Measurements from ENCODE around the gene THSD4.
"Not testable (repeated sequence)": the region's sequence is repeated elsewhere in the genome, so short reads cannot be mapped to it uniquely, and the experiment has no call there.

The THSD4 gene

DNA sequence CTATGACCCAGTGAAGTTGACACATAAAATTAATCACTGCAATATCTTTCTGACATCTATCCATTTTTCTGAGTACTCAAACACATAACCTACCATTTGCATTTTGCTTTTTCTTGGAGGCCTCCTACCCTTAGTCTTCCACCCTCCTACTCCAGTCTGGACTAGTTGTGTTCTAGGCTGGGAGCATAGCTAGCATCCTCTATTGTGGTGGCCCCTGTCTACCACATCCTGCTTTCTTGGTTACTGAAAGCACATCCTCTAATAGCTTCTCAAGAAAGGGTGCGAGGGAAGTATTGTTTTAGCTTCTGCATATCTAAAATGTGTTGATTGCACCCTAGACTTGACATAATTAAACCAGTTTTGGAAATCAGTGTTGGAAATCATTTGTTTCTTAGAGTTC is 176.5 kb downstream of the THSD4 start:
- DNase-seq (ENCODE audit: low read depth, low spot score) = no peak

DNA sequence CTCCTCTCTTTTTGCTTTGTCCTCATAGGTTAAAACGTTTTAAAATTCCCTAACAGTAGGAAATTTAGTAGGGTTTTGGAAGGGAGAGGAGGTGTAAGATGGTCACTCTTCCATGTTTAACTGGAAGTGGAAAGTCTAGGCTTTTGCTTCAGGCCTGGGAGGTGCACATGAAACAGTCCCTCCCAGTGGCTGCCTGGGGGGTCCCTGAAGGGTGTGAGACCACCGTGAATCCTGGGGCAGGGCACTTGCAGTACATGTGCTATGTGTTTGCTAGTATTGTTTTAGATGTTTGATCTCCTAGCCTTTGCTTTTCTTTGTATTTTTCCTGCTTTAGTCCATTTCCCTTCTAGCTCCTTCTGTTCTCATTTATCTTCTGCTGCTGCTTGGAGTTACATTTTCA is 178.5 kb downstream of the THSD4 start:
- DNase-seq (ENCODE audit: low read depth, low spot score) = no peak

DNA sequence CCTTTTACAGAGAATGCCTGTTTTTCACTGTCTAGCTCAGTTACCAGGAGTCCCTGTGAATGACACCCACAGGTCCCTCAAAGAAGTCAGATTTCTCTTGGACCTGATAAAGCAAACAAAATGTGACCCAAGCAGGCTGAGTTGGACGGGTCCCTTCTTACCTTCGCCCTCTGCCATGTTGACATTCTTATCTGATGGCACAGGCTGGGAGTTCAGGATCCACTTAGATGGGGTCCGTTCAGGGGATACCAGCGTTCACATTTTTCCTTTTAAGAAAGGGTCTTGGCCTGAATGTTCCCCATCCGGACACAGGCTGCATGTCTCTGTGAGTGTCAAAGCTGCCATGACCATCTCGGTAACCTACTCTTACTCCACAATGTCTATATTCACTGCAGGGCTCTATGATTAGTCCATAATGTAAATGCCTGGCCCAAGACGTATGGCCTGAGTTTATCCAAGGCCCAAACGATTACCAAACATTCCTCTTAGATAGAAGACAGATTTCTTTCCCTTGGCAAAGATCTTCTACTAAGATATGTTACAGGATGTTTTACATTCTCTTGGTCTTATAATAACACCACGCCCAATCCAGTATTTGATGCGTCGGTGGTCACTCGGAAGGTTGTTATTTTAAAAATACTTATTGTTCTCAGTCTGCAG is 179.1 kb downstream of the THSD4 start:
- no peak for DNase-seq (ENCODE audit: low read depth, low spot score)

DNA sequence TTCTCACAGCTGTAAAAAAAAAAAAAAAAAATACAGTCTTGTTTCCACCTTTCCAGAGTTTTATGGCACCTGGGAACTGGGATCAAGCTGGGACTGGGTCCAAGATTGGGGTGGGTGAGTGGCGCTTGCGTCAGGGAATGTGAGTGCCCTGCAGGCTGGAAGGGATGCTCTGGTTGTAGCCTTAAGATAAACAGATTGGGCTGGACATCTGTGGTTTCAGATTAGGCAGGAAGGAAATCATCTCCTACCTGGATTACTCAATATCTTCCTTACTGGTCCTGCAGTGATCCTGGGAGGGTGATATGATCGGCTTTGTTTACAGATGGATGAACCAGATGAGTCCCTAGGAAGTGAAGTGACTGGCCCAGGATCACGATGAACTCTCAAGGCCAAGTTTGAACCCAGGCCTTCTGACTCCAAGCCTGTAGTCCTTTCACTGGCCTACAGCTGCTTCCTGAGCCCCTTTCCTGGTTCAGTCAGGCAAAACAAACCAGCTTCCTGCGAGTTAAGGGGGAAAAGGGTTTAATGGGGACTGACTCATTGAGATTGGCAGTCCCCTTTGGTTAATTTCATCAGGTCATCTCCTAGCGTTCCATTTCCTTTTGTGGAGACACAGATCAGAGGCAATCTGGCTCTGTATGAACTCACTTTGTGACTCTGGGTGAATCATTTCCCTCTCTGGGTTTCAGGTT is 179.8 kb downstream of the THSD4 start:
- no peak for DNase-seq (ENCODE audit: low read depth, low spot score)

DNA sequence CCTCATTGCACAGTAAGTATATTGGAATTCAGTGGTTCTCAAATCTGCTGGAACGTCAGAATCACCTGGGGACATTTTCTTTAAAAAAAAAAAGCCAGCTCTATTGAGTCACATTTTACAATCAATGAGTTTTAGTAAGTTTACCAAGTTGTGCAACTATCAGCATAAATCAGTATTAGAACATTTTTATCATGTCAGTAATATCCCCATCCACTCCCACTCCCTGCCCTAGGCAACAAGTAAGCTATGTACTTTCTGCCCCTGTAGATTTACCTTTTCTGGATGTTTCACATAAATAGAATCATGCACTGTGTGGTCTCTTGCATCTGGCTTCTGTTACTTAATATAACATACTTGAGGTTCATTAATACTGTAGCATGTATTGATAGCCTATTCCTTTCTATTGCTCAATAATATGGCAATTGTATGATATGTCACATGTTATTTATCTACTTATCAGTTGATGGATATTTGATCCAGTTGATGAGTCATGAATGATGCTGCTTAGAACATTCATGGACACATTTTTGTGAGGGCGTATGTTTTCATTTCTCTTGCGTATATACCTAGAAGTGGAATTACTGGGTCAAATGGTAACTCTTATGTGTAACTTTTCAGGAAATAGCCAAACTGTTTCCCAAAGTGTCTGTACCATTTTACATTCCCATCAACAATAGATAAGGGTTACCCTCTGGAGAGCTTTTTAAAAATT is 180.5 kb downstream of the THSD4 start:
- no peak for DNase-seq (ENCODE audit: low read depth, low spot score)

DNA sequence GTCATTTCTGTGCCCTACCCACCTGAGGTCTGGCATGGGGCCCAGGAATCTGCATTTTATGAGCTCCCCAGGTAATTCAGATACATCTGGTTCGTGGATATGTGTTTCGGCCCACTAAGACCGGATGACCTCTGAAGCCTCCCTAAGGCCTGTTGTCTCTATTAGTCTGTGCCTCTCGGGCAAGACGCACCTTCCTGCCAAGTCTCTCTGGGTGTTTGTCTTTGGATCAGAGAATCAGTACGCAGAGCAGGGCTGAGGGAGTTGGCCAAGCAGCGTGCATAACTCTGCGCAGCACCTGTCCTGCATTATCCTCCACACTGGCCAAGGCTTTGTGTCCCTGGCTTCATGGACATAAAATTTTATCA is 181.0 kb downstream of the THSD4 start:
- no peak for DNase-seq (ENCODE audit: low read depth, low spot score)

DNA sequence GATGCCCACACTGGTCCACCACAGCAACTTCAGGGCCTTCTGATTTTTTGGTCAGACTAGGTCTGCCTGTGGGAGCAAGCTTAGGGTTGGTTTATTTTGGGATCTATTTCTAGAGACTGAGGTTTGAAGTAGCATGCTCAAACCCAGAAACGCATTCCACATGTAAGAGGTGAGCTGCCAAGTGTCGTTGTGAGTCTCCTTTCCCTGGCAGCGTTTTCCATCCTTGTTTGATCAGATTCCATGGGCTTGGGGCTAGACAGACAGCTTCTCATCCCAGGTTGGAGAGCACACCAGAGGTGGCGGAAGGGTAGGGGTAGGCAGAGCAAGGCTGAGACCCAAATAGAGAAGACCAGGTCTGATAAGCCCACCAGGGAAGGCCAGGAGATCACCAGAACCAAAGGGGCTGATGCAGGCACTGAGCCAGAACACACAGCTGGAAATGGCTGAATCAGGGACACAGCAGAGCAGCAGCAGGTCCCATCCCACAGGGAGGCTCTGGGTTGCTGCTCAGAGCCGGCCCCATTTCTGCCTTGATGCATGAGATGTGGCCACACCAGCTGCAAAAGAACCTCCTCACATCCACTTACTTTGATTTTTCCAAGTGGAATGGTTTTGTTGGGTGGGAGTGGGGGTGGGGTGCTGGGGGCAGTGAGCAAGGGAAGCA is 186.8 kb downstream of the THSD4 start:
- DNase-seq (ENCODE audit: low read depth, low spot score) = no peak

DNA sequence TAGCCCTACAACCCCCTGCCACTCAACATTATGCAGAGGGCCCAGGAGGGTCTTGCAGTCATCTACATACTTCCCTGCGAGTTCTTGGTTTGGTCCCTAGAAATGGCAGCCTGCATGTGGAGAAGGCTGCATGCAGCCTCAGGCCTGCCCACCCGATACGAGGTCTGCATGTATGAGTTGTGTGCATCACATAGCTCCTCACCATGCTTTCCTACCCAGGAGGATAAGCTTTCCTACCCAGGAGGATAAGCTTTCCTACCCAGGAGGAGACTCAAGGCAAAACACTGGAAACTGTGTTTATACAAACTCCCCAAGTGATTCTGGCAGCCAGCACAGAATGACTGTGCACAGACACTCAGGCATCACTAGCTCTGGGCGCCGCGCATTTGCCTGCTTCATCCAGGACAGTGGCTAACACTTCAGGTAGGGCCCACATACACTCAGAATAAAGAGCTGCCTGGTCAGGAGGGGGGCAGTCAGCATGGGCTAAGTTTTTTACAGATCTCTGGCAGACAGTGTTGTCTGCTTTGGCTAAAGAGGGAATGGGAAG is 187.7 kb downstream of the THSD4 start:
- DNase-seq (ENCODE audit: low read depth, low spot score) = no peak

DNA sequence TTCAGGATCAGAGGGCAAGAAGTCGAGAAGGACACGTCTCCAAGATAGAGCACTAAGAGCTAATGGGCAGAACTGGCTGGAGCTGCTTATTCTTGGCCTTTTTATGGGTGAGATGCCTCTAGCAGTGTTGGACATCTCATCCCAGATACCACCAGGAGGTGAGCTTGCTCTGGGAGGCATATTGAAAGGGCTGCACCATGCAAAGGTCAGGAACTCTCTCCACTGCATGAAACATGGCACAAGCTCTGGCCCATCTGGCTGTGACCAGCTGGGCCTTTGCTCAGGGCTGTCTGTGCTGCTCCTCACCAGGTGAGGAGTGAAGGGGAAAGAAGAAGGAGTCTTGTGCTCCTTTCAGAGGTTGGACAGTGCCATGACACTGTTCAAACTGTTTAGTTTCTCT is 188.7 kb downstream of the THSD4 start:
- DNase-seq (ENCODE audit: low read depth, low spot score) = no peak

DNA sequence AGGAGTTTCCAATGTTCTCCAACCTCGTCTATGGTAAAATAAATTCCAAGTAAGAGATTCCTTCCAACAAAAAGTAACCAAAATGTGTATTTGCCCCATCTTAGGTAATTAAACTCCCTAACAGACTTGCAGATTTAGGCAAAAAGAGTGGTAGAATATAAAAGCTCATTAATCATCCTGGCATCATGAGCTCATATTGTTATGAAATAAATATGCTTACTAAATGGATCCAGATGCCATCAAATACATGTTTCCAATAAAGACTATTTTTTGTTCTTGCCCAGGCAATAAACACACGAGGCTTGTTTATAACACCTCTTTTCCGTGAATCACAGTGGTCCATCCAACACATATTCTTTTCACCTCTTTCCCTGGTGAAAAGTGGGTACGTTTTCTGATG is 189.4 kb downstream of the THSD4 start:
- no peak for DNase-seq (ENCODE audit: low read depth, low spot score)

DNA sequence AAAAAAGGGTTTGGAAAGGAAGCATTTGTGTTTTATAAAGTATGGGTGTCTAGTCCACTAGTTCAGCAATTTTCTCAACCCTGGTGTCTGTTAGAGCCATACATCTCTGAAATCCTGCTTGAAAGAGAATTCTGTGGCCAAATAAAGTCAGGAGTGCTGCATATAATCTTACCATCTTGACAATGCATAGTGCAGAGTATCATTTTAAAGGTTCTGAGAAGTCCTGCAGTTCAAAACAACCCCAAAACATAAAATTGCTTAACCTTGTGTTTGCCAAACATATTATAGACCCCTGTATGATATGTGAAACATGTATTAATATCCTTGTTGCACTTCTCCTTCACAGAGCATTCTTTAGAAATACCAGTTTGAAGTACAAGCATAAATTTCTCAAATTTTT is 191.3 kb downstream of the THSD4 start:
- DNase-seq (ENCODE audit: low read depth, low spot score) = no peak

DNA sequence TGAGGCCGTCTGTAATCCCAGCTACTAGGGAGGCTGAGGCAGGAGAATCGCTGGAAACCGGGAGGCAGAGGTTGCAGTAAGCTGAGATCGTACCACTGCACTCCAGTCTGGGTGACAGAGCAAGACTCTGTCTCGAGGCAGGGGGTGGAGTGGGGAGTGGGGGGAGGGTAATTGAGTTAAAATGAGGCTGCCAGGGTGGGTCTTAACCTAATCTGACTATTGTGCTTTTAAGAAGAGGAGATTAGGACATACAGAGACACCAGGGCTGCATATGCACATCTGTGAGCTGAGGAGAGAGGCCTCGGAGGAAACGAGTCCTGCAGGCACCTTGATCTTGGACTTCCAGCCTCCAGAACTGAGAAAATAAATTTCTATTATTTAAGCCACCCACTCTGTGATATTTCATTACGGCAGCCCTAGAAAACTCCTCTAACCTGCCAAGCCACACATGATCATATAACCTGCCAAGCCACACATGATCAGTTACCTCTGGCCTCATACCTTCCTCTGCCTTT is 197.0 kb downstream of the THSD4 start:
- DNase-seq (ENCODE audit: low read depth, low spot score) = no peak

DNA sequence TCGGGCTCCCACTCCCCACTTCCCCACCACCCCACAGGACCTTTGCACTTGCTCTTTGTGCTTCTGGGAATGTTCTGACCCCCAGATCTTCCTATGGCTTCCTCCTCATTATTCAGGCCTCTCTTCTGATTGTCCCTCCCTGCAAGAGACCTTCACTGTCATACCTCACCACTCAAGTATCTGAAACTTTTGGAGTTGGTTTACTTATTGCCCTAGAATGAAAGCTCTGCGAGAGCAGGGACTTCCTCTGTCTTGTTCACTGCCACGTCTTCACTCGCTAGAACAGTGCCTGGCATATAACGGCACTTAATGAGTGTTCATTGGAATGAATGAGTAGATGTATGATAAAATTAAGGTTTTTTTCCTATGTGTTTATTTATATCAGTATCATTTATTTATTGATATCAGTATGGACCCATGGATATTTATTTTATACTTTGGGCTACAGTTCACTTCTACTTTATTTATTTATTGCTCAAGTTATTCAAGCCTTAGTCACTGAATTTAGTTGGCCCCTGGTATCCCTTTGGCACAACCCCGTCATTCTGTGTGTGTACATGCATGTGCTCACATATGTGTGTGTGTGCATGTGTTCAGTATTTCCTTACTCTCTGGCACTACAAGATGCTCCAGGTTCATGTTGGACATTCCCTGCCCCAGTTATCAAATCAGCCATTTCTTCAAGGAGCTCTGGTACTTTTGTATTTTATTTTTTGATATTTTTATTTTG is 197.6 kb downstream of the THSD4 start:
- no peak for DNase-seq (ENCODE audit: low read depth, low spot score)

DNA sequence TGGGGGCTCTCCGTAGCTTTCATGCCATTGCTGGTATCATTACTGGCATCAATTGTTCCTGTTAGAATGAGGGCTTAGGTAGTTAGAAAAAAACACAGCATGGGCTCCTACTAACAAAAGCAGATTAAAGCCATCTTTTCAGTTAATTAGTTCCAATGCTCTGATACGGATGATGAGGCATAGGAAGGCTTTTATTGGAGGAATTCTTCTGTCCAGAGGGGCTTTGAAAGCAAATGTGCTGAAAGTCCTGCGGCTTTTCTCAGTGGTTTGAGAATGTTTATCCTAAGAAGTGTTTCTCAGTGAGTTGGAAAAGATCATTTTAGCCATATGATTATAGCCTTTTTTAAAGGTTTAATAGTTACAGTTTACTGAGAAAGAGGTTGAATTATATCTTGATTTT is 198.5 kb downstream of the THSD4 start:
- DNase-seq (ENCODE audit: low read depth, low spot score) = no peak

DNA sequence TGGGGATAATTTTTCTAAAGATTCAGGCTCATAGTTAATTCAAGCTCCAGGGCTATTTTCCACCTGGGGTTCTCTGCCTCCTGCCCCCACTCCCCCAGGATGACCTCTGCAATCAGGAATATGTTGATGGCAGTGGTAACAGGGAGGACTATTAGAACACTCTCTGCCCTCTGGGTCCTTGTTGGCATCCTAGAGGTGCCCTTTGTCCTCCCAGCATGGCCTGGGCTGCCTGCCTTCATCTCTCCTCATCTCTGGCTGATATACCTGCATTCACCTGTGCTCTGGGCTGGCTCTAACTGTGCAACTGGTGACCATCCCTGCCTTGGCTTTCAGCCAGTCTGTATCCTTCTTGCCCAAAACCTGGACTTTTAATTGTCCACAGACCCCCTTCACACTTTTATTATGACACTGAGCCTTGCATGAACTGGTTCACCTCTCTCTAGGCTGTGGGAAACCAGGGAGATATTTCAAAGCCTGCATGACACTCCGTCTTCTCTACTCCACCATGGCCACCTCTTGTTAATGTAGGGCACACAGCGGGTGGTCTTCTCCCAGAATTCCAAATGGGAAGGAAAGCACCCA is 199.8 kb downstream of the THSD4 start:
- DNase-seq (ENCODE audit: low read depth, low spot score) = no peak

DNA sequence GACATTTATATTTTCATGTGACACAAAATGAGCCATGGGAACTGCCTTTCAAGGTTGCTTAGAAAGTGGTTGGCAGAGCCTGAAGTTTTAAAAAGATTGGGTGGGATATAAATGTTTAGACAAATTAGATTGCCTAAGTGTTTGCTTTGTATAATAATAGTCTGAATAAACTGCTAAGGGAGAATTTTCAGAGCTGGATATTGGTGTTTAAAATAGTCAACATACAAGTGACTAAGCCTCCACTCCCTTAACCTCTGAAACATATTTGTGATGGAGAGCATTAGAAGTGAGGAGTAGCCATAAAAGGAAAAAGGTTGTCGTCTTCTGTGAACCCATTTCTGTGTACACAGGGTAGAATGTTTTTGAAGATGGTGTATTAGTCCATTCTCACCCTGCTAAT is 201.6 kb downstream of the THSD4 start:
- no peak for DNase-seq (ENCODE audit: low read depth, low spot score)

DNA sequence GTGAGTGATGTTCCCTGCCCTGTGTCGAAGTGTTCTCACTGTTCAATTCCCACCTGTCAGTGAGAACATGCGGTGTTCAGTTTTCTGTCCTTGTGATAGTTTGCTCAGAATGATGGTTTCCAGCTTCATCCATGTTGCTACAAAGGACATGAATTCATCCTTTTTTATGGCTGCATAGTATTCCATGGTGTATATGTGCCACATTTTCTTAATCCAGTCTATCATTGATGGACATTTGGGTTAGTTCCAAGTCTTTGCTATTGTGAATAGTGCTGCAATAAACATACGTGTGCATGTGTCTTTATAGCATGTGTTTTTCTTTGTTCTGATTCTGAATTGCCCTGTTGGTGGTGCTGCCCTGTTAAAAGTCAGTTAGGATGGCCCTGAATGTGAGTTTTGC is 204.2 kb downstream of the THSD4 start:
- not testable (repeated sequence) for DNase-seq (ENCODE audit: low read depth, low spot score)

DNA sequence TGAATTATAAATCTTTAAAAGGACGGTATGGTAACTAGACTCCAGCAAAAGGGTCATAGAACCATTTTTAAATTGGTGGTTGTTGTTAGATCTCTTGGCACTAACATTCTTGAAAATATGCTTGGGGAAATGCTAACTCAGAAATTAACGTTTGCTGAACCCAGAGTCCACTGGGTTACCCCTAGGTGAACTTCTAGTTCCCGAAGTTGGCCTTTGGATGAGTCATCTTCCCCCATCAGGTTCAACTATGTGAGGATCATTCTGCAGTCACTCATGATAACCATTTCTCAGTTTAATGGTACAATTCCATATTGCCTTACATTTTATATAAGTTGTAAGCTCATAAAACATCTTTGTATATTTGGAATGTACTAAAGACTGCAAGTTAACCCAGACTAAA is 204.7 kb downstream of the THSD4 start:
- no peak for DNase-seq (ENCODE audit: low read depth, low spot score)

DNA sequence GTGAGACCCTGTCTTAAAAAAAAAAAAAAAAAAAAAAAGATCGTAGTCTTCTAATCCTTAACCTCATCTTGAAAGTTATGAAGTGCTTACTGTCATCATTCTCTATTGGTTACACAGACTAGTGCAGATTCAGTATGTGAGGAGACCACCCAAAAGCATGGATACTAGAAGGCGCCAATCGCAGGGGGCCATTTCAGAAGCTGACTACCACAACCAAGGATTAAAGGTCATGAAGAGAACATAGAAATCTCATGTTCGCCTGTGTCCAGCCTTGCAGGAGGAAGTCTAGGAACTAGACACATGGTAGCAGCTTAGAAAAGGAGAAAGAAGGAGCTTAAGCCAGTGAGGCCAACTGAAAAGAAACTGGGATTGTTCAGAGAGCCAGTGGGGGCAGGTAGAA is 207.8 kb downstream of the THSD4 start:
- no peak for DNase-seq (ENCODE audit: low read depth, low spot score)

DNA sequence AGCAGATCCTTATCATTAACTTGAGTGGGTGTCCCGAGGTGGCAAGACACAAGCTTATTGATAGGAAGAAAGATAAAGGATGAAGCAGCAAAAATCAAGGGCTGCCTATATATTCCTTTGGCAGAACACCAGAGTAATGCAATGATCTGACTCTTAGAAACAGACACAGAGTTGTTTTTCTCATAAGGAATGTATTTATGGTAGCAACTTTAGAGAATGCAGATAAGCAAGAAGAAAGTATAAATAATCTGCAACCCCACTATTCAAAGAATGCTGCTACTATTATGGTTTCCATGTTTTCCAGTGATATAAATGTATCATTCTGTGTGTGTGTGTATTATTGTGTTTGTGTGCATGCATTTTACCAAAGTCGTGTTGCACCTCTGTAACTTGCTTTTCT is 208.3 kb downstream of the THSD4 start:
- no peak for DNase-seq (ENCODE audit: low read depth, low spot score)

DNA sequence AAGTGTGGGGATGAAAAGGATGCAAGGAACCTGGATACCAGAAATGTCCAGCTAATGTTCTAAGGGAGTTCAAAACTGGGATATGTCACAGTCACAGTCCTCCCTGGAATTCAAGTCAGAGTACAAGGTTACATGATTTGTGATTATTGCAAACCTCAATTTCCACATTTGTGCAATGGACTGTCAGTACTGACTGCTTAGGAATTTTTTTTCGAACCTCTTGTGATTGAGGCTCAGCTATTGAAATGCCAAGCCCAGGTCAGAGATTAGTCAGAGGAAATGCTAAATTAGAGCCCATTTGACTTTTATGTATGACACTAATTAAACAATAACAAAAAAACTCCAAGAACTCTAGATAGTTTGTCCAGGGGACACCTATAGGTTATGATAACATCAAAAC is 210.2 kb downstream of the THSD4 start:
- DNase-seq (ENCODE audit: low read depth, low spot score) = no peak
